ENCODE results near the gene SPATA17.

- peak in 1 of 2 experiments; percentile 36; a peak in 1 of 4 replicates for TF ChIP-seq EP300 (IDR thresholded peaks at IDR 0.05; ENCODE audit: borderline replicate concordance in 1 of 2, low read depth in 1 of 2, low read length in 1 of 2)
- peak; percentile 62 for TF ChIP-seq CTCF (IDR thresholded peaks at IDR 0.05)
- TF ChIP-seq POLR2AphosphoS5 (IDR thresholded peaks at IDR 0.05; ENCODE audit: low read depth, low read length) = no peak
- TF ChIP-seq FOXM1 (IDR thresholded peaks at IDR 0.05; ENCODE audit: low read depth) = no peak
- TF ChIP-seq USF2 (IDR thresholded peaks at IDR 0.05; ENCODE audit: borderline replicate concordance, low read depth, low read length) = no peak
Measured at GRCh38 chr1:217660353-217661062, 29.4 kb downstream of the SPATA17 start.
